UCSD-AML1 (cell line): ENCODE data around the gene HAUS3.
"Not testable (repeated sequence)": the region's sequence is repeated elsewhere in the genome, so short reads cannot be mapped to it uniquely, and the experiment has no call there.

Experiments
- DNase-seq: peaks from one replicate; lab custom pipeline; 2025; ENCODE audit not compliant: unreplicated experiment; lab: John Stamatoyannopoulos, UW

Gene HAUS3

GRCh38 chr4:2231082-2231481 lies 10.8 kb downstream of the HAUS3 start:
- no peak for DNase-seq

- DNase-seq = no peak
Observed at GRCh38 chr4:2226261-2226660, 15.7 kb downstream of the HAUS3 start.

GRCh38 chr4:2222838-2223237 lies 19.1 kb downstream of the HAUS3 start:
- DNase-seq = no peak

DNA sequence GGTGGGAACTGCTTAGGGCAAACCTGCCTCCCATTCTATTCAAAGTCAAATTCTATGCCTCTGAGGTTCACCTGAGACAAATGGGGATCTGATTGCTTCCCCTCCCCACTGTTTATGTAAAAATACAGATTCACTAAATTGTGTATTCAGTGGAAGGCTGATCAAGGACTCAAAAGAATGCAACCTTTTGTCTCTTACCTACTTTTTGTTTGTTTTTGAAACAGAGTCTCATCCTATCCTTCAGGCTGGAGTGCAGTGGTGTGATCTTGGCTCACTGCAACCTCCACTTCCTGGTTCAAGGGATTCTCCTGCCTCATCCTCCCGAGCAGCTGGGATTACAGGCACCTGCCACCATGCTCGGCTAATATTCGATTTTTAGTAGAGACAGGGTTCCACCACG lies 20.5 kb downstream of the HAUS3 start:
- DNase-seq = not testable (repeated sequence)

DNA sequence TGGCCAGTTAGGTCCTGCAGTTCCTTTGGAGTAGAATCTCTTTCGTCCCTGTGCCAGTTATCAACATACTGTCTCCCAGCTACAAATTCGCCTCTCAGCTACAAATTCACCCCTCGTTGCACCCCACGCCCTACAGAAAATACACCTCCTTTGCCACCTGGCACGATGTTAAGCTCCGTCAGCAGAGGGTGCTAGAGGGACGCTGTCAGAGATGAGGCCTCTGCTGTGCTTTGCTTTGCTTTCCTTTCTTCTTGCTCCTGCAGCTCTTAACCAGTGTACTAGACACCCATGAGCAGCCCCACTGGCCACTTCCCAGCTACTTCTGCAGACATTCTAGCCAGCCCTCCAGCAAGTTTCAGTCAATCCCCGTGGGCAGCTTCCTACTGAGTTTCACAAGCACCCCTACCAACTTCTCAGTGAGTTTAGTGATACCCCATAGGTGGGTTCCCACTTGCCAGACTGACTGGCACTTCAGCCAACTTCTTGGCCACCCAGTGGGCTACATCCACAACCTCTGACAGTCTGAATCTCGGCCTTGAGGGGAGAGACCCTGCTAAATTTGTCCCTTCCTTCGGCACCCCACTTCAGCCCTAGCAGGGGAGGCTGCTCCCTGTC lies 21.8 kb downstream of the HAUS3 start:
- DNase-seq = peak; percentile 62

- DNase-seq = no peak
Observed at GRCh38 chr4:2219233-2219760, 22.6 kb downstream of the HAUS3 start.

- no peak for DNase-seq
Observed at GRCh38 chr4:2218436-2218835, 23.5 kb downstream of the HAUS3 start.

GRCh38 chr4:2217726-2218125 lies 24.2 kb downstream of the HAUS3 start:
- DNase-seq = no peak

GRCh38 chr4:2212831-2213230 lies 29.1 kb downstream of the HAUS3 start:
- no peak for DNase-seq

DNA sequence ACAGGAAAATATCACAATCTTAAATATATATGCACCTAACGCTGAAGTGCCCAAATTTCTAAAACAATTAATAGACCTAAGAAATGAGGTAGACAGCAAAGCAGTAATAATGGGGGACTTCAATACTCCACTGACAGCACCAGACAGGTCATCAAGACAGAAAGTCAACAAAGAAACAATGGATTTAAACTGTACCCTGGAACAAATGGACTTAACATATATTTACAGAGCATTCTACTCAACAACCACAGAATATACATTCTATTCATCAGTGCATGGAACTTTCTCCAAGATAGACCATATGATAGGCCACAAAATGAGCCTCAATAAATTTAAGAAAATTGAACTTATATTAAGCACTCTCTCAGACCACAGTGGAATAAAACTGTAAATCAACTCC lies 39.1 kb downstream of the HAUS3 start:
- not testable (repeated sequence) for DNase-seq

DNA sequence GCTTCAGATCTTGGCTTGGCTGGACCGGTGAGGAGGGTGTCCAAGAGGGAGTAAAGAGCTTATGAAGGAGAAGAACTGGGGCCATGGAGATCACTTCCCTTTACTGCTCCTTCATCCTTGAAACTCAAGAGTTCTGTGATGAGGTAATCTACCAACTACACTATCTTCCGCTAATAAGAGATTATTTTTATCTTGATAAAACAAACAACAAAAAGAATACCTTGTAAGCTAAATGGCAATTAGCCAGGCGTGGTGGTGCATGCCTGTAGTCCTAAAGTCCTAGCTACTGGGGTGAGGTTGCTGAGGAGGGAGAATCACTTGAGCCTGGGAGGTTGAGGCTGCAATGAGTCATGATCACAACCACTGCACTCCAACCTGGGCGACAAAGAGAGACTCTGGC lies 47.4 kb downstream of the HAUS3 start:
- DNase-seq = no peak

GRCh38 chr4:2193326-2193725 lies 48.6 kb downstream of the HAUS3 start:
- DNase-seq = no peak

DNA sequence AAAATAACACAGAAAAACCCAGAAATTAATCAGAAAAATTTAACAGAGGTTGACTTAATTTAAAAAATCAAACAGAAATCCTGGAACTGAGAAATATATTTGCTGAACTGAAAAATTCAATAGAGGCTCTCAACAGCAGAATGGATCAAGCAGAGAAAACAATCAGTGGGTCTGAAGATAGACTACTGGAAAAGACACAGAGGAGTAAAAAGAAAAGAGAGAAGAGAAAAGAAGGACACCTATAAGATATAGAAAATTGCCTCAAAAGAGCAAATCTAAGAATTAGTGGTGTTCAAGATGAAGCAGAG lies 55.1 kb downstream of the HAUS3 start:
- no peak for DNase-seq

- DNase-seq = no peak
Observed at GRCh38 chr4:2186133-2186864, 55.6 kb downstream of the HAUS3 start.

DNA sequence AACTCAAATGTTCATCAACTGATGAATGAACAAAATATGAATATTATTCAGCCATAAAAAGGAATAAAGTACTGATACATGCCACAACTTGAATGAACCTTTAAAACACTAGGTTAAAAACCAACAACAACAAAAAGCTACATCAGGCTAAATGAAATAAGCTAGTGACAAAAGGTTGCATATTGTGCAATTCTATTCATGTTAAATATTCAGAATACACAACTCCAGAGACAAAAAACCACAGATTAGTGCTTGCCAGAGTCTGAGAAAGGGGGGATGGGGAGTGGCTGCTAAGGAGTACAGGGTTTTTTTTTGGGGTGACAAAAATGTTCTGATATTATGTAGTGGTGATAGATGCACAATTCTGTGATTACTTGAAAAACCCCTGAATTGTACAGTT lies 58.5 kb downstream of the HAUS3 start:
- DNase-seq = no peak

- no peak for DNase-seq
Observed at GRCh38 chr4:2182994-2183393, 58.9 kb downstream of the HAUS3 start.

DNA sequence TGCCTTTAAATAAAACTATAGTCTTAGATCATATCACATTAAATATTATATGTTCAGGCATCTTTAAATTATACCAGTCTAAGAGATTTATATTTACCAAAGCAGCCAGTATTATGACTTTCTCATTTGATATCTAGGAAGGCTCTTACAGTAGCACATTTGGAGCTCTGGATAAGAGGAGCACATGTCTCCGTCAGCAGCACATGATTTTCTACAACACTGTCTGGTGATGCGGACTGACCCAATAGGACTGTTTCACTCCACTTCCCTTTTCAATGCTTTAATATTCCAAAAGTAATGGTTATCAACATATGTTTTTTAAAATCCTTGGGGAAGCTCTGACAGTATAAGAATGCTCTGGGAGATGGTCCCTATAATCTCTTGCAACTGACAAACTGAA lies 61.5 kb downstream of the HAUS3 start:
- no peak for DNase-seq

DNA sequence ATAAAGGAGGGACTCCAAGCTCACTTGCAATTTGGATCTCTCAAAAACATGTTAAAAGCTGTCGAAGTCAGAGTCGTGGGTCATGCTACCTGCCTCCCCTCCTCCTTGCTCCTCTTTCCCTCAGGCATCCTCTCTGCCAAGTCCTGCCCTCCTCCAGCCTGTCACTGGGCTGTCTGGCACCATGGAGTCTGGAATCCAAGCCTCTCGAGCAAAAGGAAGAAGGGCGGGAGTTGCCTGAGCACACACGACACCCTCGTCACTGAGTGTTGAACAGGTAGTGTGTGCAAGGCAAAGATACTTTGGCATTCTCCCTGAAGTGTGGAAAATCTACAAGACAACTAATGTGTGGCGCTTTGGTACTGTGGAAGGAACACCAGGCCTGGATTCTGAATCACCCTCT lies 62.2 kb downstream of the HAUS3 start:
- DNase-seq = no peak

DNA sequence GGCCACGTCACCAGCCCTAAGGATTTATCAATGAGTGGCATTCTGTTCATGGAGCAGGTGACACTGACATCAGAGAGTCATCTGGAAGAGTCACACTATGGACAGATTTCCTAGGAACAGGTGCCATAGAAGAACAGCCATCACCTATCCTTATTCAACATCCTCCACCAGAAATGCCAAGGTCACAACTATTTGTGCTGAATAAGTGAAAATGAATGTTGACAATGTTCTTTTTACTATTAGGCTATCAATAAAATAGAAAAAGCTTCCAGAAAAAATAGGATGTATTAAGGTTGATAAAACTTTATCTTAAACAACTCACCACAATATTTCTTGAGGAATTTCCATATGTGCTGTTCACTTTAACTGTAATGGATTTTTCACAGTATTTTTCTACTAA lies 62.9 kb downstream of the HAUS3 start:
- DNase-seq = no peak
